Astrocyte (in vitro differentiated cells and primary cell): ENCODE measurements around the gene LYST. TPM values are rescaled to one million over a fixed set of nuclear protein-coding genes. Genes with fewer than 3 reads are reported as not detected.

Experiments used
- DNase-seq: peaks from one replicate; pipeline ENCODE4 v3.0.0-alpha.2; 2010; ENCODE audit warnings: low read depth
- FAIRE-seq: peaks from 2 replicates; lab custom pipeline; 2011; peaks lifted over from hg19 to GRCh38; lab: Jason Lieb, UNC
- H2AFZ ChIP-seq: 2 replicates; pipeline ENCODE4 v1.6.0; 2012; ENCODE audit warnings: low read depth, low read length, inconsistent platforms
- H3K27ac ChIP-seq: 2 replicates; pipeline ENCODE4 v1.5.1; 2011; ENCODE audit warnings: low read depth, low read length, inconsistent platforms
- H3K27me3 ChIP-seq: 2 replicates; pipeline ENCODE4 v1.6.0; 2011; ENCODE audit warnings: low read length, inconsistent platforms; ENCODE audit not compliant: insufficient read depth
- H3K36me3 ChIP-seq: 2 replicates; pipeline ENCODE4 v1.5.1; 2011; ENCODE audit warnings: low read length, inconsistent platforms; ENCODE audit not compliant: insufficient read depth
- H3K4me1 ChIP-seq: 2 replicates; pipeline ENCODE4 v1.5.1; 2011; ENCODE audit warnings: low read length, inconsistent platforms; ENCODE audit not compliant: insufficient read depth
- H3K4me2 ChIP-seq: 2 replicates; pipeline ENCODE4 v1.6.0; 2012; ENCODE audit warnings: low read length, inconsistent platforms
- H3K4me3 ChIP-seq: 2 replicates; pipeline ENCODE4 v1.5.1; 2011; ENCODE audit warnings: low read depth, mild to moderate bottlenecking, low read length, inconsistent platforms; ENCODE audit not compliant: insufficient read depth
- H3K79me2 ChIP-seq: 2 replicates; pipeline ENCODE4 v1.6.0; 2012; ENCODE audit warnings: mild to moderate bottlenecking, low read length, inconsistent platforms; ENCODE audit not compliant: insufficient read depth
- H3K9ac ChIP-seq: 2 replicates; pipeline ENCODE4 v1.6.0; 2012; ENCODE audit warnings: mild to moderate bottlenecking, low read length, inconsistent platforms
- H3K9me3 ChIP-seq: 2 replicates; pipeline ENCODE4 v1.5.1; 2012; ENCODE audit warnings: low read depth, mild to moderate bottlenecking, low read length, inconsistent platforms; ENCODE audit not compliant: insufficient read depth
- H4K20me1 ChIP-seq: 2 replicates; pipeline ENCODE4 v1.6.0; 2012; ENCODE audit warnings: low read length, inconsistent platforms; ENCODE audit not compliant: insufficient read depth
- H3K27ac Mint-ChIP-seq: one replicate; pipeline ENCODE4 v1.8.0; 2021; ENCODE audit warnings: mild to moderate bottlenecking, mixed read lengths; ENCODE audit not compliant: unreplicated experiment
- H3K27me3 Mint-ChIP-seq: one replicate; pipeline ENCODE4 v1.8.0; 2021; ENCODE audit warnings: low read depth, mixed read lengths; ENCODE audit not compliant: unreplicated experiment
- H3K36me3 Mint-ChIP-seq: one replicate; pipeline ENCODE4 v1.8.0; 2021; ENCODE audit warnings: low read depth, mixed read lengths; ENCODE audit not compliant: unreplicated experiment
- H3K4me1 Mint-ChIP-seq: one replicate; pipeline ENCODE4 v1.8.0; 2021; ENCODE audit warnings: low read depth, mixed read lengths; ENCODE audit not compliant: unreplicated experiment
- H3K4me3 Mint-ChIP-seq: one replicate; pipeline ENCODE4 v1.8.0; 2021; ENCODE audit warnings: mild to moderate bottlenecking, moderate library complexity, mixed read lengths; ENCODE audit not compliant: unreplicated experiment
- H3K9me3 Mint-ChIP-seq: one replicate; pipeline ENCODE4 v1.8.0; 2021; ENCODE audit warnings: mild to moderate bottlenecking, mixed read lengths; ENCODE audit not compliant: unreplicated experiment
- CTCF ChIP-seq: IDR thresholded peaks from 2 replicates; pipeline ENCODE4 v1.5.1; 2011; ENCODE audit warnings: low read depth, mild to moderate bottlenecking, inconsistent platforms, low read length, moderate library complexity; ENCODE audit not compliant: insufficient read depth
- EZH2 ChIP-seq: IDR thresholded peaks from 2 replicates; pipeline ENCODE4 v1.6.1; 2012; ENCODE audit warnings: mild to moderate bottlenecking, low read length, inconsistent platforms; ENCODE audit not compliant: insufficient read depth
- total RNA-seq: library from RNA; stranded (reverse); gene quantifications from 2 replicates; pipeline ENCODE4 v1.2.1, GENCODE V29; 2021

Gene LYST
- total RNA-seq, 1 donor from 2014 or later: 15.7 TPM

- Mint-ChIP-seq H3K27me3 (no peaks in the 10 kb centered on the region), H3K36me3 (no peaks in the 10 kb centered on the region), H3K4me3 (no peak overlapping the region), H3K9me3 (no peaks in the 10 kb centered on the region), H3K4me1 (peaks cover 3% of the 10 kb centered on the region), H3K27ac (no peak overlapping the region)
- FAIRE-seq: no peak
- Histone ChIP-seq H3K4me2 (no peak overlapping the region), H3K79me2 (no peaks in the 10 kb centered on the region), H3K9me3 (no peaks in the 10 kb centered on the region), H4K20me1 (no peaks in the 10 kb centered on the region), H3K4me3 (no peak overlapping the region), H3K9ac (no peak overlapping the region), H3K36me3 (no peaks in the 10 kb centered on the region), H3K27me3 (no peaks in the 10 kb centered on the region), H3K4me1 (no peaks in the 10 kb centered on the region), H2AFZ (no peak overlapping the region), H3K27ac (no peak overlapping the region)
- no peak for DNase-seq
- no peak for TF ChIP-seq EZH2
- TF ChIP-seq CTCF: no peak
Measured at GRCh38 chr1:235893840-235894239, 27.1 kb upstream of the LYST start.

GRCh38 chr1:235892734-235893413 is 26.2 kb upstream of the LYST start:
- Histone ChIP-seq H3K4me3 (no peak overlapping the region), H3K79me2 (no peaks in the 10 kb centered on the region), H3K4me1 (no peaks in the 10 kb centered on the region), H2AFZ (no peak overlapping the region), H3K27me3 (no peaks in the 10 kb centered on the region), H3K27ac (no peak overlapping the region), H3K9ac (no peak overlapping the region), H3K4me2 (no peak overlapping the region), H4K20me1 (no peaks in the 10 kb centered on the region), H3K9me3 (no peaks in the 10 kb centered on the region), H3K36me3 (no peaks in the 10 kb centered on the region)
- no peak overlapping the region for H3K4me3 Mint-ChIP-seq
- H3K4me1 Mint-ChIP-seq: no peaks in the 10 kb centered on the region
- no peaks in the 10 kb centered on the region for H3K9me3 Mint-ChIP-seq
- no peaks in the 10 kb centered on the region for H3K36me3 Mint-ChIP-seq
- TF ChIP-seq EZH2 (no peak), CTCF (no peak)
- no peaks in the 10 kb centered on the region for H3K27me3 Mint-ChIP-seq
- FAIRE-seq (no peak), DNase-seq (no peak)
- no peak overlapping the region for H3K27ac Mint-ChIP-seq

GRCh38 chr1:235892202-235892601 is 25.5 kb upstream of the LYST start:
- Histone ChIP-seq H3K79me2 (no peaks in the 10 kb centered on the region), H3K4me1 (no peaks in the 10 kb centered on the region), H3K4me3 (no peak overlapping the region), H3K9me3 (no peaks in the 10 kb centered on the region), H2AFZ (no peak overlapping the region), H3K9ac (no peak overlapping the region), H3K27me3 (no peaks in the 10 kb centered on the region), H4K20me1 (no peaks in the 10 kb centered on the region), H3K36me3 (no peaks in the 10 kb centered on the region), H3K27ac (no peak overlapping the region), H3K4me2 (no peak overlapping the region)
- Mint-ChIP-seq H3K4me1 (no peaks in the 10 kb centered on the region), H3K4me3 (no peak overlapping the region), H3K9me3 (no peaks in the 10 kb centered on the region), H3K27ac (no peak overlapping the region), H3K36me3 (no peaks in the 10 kb centered on the region), H3K27me3 (no peaks in the 10 kb centered on the region)
- TF ChIP-seq EZH2 (no peak), CTCF (no peak)
- DNase-seq (no peak), FAIRE-seq (no peak)
